GM12874 (cell line): ENCODE results near the gene PIBF1.

Experiments used
- CTCF ChIP-seq: IDR thresholded peaks from 2 replicates; pipeline ENCODE4 v1.5.1; 2011; ENCODE audit warnings: low read depth, mild to moderate bottlenecking, control low read depth, low read length, moderate library complexity; ENCODE audit not compliant: insufficient read depth

PIBF1 gene

GRCh38 chr13:72852207-72852606 lies 70.3 kb downstream of the PIBF1 start:
- no peak for TF ChIP-seq CTCF

GRCh38 chr13:72853000-72853399 lies 71.1 kb downstream of the PIBF1 start:
- TF ChIP-seq CTCF = no peak

- no peak for TF ChIP-seq CTCF
These were observed 82.4 kb downstream of the PIBF1 start for GRCh38 chr13:72864142-72865011.

GRCh38 chr13:72868229-72868628 lies 86.3 kb downstream of the PIBF1 start:
- no peak for TF ChIP-seq CTCF

GRCh38 chr13:72875233-72875632 lies 93.3 kb downstream of the PIBF1 start:
- no peak for TF ChIP-seq CTCF

- no peak for TF ChIP-seq CTCF
These were observed 102.2 kb downstream of the PIBF1 start for GRCh38 chr13:72884101-72884500.

GRCh38 chr13:72886272-72887067 lies 104.5 kb downstream of the PIBF1 start:
- TF ChIP-seq CTCF = no peak
